Effector memory CD4-positive, alpha-beta T cell (primary cell): ENCODE measurements around the gene SWAP70.
"Not testable (repeated sequence)": the region's sequence is repeated elsewhere in the genome, so short reads cannot be mapped to it uniquely, and the experiment has no call there.

Experiments
- DNase-seq, 3 donors: peaks; one replicate each; pipeline ENCODE4 v3.0.0-alpha.2; 2020
- H3K27ac ChIP-seq: 2 replicates; pipeline ENCODE4 v1.7.0; 2013; ENCODE audit warnings: mild to moderate bottlenecking, low read length, moderate library complexity; ENCODE audit not compliant: insufficient read depth, poor library complexity, severe bottlenecking
- H3K27me3 ChIP-seq: replicated peaks from 2 replicates; pipeline ENCODE4 v1.7.0; 2013; ENCODE audit warnings: mild to moderate bottlenecking, low read length; ENCODE audit not compliant: insufficient read depth, control insufficient read depth, poor library complexity, severe bottlenecking
- H3K36me3 ChIP-seq: 2 replicates; pipeline ENCODE4 v1.7.0; 2013; ENCODE audit warnings: mild to moderate bottlenecking, low read length, moderate library complexity; ENCODE audit not compliant: control insufficient read depth, insufficient read depth
- H3K4me1 ChIP-seq: 2 replicates; pipeline ENCODE4 v1.7.0; 2013; ENCODE audit warnings: low read length, mild to moderate bottlenecking; ENCODE audit not compliant: control insufficient read depth, insufficient read depth, poor library complexity, severe bottlenecking
- H3K4me3 ChIP-seq: 2 replicates; pipeline ENCODE4 v1.7.0; 2013; ENCODE audit warnings: low read length, low read depth, mild to moderate bottlenecking; ENCODE audit not compliant: insufficient read depth, poor library complexity, severe bottlenecking
- H3K9me3 ChIP-seq: 2 replicates; pipeline ENCODE4 v1.7.0; 2013; ENCODE audit warnings: mild to moderate bottlenecking, low read length, moderate library complexity; ENCODE audit not compliant: control insufficient read depth

SWAP70 gene

DNA sequence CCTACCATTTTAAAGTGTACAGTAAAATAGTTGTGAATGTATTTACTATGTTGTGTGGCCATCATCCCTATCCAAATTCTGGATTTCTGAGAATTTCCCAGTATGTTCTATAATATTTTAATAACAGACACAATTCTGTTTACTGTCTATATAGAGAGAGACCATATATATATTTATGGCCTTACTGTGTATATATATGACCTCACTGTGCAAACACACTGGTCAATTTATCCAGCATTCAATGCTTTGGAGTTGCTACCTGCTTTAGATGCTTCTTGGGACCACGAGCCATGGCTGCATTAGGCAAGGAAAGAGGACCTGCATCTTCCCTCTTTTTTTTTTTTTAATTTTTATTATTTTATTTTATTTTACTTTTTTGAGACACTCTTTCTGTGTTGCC, 40.2 kb downstream of the SWAP70 start:
- H3K4me1 ChIP-seq = no peaks in the 10 kb centered on the region
- H3K27me3 ChIP-seq = no peaks in the 10 kb centered on the region
- DNase-seq = no peak
- no peaks in the 10 kb centered on the region for H3K9me3 ChIP-seq
- H3K4me3 ChIP-seq = no peak overlapping the region
- H3K36me3 ChIP-seq = no peaks in the 10 kb centered on the region
- no peak overlapping the region for H3K27ac ChIP-seq

DNA sequence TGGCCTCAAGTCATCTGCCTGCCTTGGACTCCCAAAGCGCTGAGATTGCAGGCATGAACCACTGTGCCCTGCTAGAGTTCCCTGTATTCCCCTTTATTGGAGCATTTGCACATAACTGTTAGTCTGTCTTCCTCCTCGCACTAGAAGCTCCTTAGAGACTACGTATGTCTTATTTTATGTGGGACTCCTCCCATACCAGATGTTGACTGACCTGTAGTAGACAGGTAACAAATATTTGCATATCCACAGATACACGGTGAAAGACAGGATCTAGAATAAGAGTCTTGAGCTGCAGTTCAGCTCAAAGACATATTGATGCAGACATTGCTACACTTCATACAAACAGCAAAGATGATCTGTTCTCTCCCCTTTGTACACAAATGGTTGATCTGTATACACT, 40.7 kb downstream of the SWAP70 start:
- H3K4me3 ChIP-seq = no peak overlapping the region
- no peak for DNase-seq
- H3K27me3 ChIP-seq = no peaks in the 10 kb centered on the region
- no peaks in the 10 kb centered on the region for H3K36me3 ChIP-seq
- no peak overlapping the region for H3K27ac ChIP-seq
- no peaks in the 10 kb centered on the region for H3K4me1 ChIP-seq
- H3K9me3 ChIP-seq = no peaks in the 10 kb centered on the region

DNA sequence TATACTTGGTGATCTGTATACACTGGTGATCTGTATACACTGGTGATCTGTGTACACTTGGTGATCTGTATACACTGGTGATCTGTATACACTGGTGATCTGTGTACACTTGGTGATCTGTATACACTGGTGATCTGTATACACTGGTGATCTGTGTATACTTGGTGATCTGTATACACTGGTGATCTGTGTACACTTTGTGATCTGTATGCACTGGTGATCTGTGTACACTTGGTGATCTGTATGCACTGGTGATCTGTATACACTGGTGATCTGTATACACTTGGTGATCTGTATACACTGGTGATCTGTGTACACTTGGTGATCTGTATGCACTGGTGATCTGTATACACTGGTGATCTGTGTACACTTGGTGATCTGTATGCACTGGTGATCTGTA, 41.5 kb downstream of the SWAP70 start:
- H3K27me3 ChIP-seq, H3K27ac ChIP-seq, DNase-seq: not testable (repeated sequence)

DNA sequence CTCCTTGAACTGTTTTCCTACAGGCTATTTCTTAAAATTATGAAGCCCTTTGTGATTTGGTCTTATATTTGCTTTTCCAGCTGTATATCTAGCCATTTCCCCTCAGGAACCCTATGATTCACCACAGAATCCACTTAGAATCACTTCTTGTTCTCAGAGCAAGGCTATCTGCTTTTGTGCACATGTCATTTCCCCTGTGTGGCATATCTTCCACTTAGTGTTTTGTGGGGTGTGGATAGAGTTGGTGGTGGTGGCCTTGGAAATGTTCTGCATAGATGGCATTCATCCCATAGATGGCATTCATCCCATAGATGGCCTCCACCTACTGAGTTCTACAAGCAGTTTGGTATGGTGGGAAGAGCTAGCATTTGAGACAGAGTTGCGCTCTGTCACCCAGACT, 44.7 kb downstream of the SWAP70 start:
- H3K36me3 ChIP-seq = no peaks in the 10 kb centered on the region
- H3K4me3 ChIP-seq = no peak overlapping the region
- no peaks in the 10 kb centered on the region for H3K27me3 ChIP-seq
- H3K4me1 ChIP-seq = no peaks in the 10 kb centered on the region
- no peak overlapping the region for H3K27ac ChIP-seq
- H3K9me3 ChIP-seq = no peaks in the 10 kb centered on the region
- no peak for DNase-seq

More for the DNA sequence above, 41.5 kb downstream of the SWAP70 start:
- not testable (repeated sequence) for H3K4me1 ChIP-seq, H3K4me3 ChIP-seq, H3K9me3 ChIP-seq, H3K36me3 ChIP-seq

DNA sequence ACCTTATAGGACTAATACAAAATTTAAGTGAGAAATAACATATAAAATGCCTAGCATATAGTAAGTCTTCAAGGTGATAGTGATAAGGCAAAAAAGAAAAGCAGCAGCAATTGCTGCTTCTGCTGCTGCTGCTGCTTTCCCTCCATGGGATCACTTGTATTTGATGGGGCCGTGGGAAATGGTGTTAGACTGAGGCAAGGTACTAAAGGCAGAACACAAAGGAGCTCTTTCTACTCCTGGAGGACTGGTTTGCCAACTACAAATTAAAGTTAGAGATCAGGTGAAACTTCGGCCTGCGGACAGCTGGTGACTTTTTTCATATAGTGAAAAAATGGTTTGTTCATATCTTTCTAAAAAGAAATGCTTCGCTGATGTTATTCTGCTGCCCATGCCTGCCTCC, 46.3 kb downstream of the SWAP70 start:
- no peak for DNase-seq
- Histone ChIP-seq H3K4me1 (no peaks in the 10 kb centered on the region), H3K9me3 (no peaks in the 10 kb centered on the region), H3K36me3 (no peaks in the 10 kb centered on the region), H3K27ac (no peak overlapping the region), H3K27me3 (no peaks in the 10 kb centered on the region), H3K4me3 (no peak overlapping the region)

DNA sequence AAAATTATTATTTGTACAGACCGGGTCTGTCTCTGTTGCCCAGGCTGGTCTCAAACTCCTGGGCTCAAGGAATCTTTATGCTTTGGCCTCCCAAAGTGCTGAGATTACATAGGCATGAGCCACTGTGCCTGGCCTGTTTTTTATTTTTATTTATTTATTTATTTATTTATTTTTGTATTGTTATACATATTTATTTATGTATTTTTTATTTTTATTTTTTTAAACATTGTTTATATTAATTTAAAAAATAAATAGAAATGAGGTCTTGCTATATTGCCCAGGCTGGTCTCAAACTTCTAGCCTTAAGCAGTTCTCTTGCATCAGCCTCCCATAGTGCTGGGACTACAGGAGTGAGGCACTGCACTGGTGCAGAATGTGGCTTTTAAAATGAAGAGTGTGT, 47.0 kb downstream of the SWAP70 start:
- Histone ChIP-seq H3K27ac (no peak overlapping the region), H3K27me3 (no peaks in the 10 kb centered on the region), H3K4me1 (no peaks in the 10 kb centered on the region), H3K4me3 (no peak overlapping the region), H3K36me3 (no peaks in the 10 kb centered on the region), H3K9me3 (no peaks in the 10 kb centered on the region)
- no peak for DNase-seq

DNA sequence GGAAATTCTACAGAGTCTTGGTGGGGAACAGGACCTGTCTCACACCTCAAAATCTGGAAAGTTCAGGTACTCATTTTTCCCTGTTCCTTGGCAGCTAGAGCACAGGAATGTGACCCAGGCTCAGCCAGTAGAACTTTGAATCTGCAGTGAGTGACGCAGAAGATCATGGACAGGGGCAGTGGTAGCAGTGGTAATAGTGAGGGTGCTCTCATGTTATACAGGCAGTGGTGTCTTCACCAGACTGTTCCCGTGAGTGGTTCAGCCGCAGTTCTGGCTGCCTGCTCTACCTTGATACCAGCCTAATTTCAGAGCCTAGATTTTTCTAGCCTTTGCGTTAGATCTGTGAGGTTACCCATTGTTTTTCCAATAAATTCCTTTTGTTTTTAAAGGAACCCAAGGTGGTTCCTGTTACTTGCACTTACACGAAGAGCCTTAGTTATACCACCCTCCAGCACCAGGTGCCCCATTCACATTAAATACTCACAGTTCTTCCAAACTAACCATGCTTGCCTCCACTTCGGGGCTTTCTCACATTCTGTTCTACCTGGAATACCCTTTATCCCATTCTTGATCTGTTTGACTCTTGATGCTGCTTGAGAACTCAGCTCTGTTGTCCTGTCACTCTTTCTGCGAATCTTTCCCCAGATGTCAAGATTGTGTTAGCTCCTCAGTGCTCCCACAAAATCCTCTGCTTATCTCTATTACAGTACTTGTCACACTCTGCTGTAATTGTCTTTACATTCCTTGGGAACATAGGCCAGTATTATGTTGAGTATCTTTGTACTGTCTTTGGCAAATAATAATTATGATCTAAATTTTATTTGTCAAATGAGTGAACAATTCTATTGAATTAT, 47.8 kb downstream of the SWAP70 start:
- Histone ChIP-seq H3K4me1 (peaks cover 2% of the 10 kb centered on the region), H3K4me3 (no peak overlapping the region), H3K27me3 (no peaks in the 10 kb centered on the region), H3K36me3 (no peaks in the 10 kb centered on the region), H3K9me3 (no peaks in the 10 kb centered on the region), H3K27ac (no peak overlapping the region)
- no peak for DNase-seq

DNA sequence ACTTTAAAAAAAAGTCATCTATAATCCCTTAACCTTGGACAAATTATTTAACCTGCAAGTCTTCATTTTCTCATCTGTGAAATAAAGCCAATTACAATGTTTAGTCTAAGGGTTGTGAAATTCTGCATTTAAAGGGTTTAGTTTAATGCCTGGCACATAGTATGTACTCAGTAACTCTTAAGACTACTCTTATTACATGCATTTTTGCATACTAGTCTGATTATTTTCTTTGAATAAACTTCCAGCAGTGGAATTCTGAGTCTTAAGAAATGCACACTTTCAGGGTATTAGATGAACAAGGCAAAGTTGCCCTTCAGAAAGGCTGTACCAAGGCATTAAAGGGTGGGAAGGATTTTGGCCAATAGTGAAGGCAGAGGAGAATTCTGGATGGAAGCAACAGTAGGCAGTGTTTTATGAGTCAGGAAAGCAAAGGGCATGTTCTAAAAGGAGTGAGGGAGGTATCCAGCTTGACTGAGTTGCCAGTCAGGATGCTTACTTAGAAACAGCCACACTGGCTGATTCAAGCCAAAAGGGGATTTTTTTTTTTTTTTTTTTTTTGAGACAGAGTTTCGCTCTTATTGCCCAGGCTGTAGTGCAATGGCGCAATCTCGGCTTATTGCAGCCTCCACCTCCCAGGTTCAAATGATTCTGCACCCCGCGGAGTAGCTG, 50.5 kb downstream of the SWAP70 start:
- no peaks in the 10 kb centered on the region for H3K27me3 ChIP-seq
- H3K4me1 ChIP-seq = peaks cover 3% of the 10 kb centered on the region
- no peaks in the 10 kb centered on the region for H3K9me3 ChIP-seq
- DNase-seq = no peak
- no peak overlapping the region for H3K27ac ChIP-seq
- no peaks in the 10 kb centered on the region for H3K36me3 ChIP-seq
- no peak overlapping the region for H3K4me3 ChIP-seq

DNA sequence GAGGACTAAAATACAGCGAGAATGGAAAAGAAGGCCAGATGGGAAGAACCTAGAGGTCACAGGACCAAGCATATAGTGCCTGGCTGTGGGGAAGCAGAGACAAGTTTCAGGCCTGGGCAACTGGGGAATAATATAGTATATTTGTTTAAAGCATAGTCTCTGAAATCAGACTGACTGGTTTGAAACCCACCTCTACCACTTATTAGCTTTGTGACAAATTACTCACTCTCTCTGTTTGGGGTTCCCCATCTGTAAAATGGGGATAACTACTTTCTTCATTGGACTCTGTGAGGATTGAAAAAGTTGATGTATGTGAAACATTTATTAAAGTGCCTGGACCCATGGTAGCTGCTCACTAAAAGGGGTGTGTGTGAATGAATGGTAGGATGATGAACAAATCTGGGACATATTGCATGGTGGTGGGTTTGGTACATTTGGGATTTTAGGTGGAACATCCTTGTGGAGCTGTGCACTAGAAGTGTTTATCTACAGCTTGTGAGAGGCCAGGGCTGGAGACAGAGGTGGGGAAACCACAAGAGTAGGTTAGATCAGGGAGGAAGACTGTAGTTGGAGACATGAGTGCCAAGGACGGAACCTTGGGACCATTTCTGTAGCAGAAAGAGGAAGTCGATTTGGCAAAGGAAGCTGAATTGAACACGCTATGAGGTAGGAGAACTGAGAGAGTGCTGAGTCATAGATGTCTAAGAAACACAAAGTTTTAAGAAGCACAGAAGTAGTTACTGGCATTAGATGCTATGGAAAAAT, 52.6 kb downstream of the SWAP70 start:
- Histone ChIP-seq H3K36me3 (no peaks in the 10 kb centered on the region), H3K4me3 (no peak overlapping the region), H3K4me1 (peaks cover 3% of the 10 kb centered on the region), H3K27ac (no peak overlapping the region), H3K9me3 (no peaks in the 10 kb centered on the region), H3K27me3 (no peaks in the 10 kb centered on the region)
- DNase-seq = no peak

DNA sequence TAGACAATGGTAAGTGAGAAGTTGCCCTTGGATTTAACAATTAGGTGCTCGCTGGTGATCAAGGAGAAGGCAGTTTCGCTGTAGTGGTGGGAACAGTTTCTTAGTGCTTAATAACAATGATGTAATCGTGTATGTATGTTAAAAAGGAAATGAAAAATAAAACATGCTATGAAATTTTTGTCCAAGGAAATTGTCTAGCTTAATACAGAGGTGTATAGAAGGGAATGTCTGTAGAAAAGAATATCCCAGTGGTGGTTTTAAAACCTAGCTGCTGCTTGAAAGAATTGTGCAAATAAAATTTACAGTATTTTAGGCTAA, 53.1 kb downstream of the SWAP70 start:
- H3K36me3 ChIP-seq = no peaks in the 10 kb centered on the region
- DNase-seq = no peak
- H3K27me3 ChIP-seq = no peaks in the 10 kb centered on the region
- H3K4me3 ChIP-seq = no peak overlapping the region
- no peak overlapping the region for H3K27ac ChIP-seq
- H3K9me3 ChIP-seq = no peaks in the 10 kb centered on the region
- H3K4me1 ChIP-seq = peaks cover 3% of the 10 kb centered on the region
